HepG2 (cell line): ENCODE measurements around the gene RHOG.

Experiments used
- ARNT ChIP-seq: fragments of 450-650 bp; IDR thresholded peaks from 2 replicates; pipeline ENCODE4 v1.6.1; 2017
- CHD2 ChIP-seq: IDR thresholded peaks from 2 replicates; pipeline ENCODE4 v1.6.1; 2011; ENCODE audit warnings: low read depth, low read length, improper control_type of control experiment
- CTCF ChIP-seq: sonication (generic); formaldehyde crosslinking; IDR thresholded peaks from 2 replicates; pipeline ENCODE4 v1.5.0; 2020; ENCODE audit warnings: mild to moderate bottlenecking, missing genetic modification reagents, moderate library complexity
- EHMT2 ChIP-seq: fragments of 200-600 bp; sonication (generic); IDR thresholded peaks from 2 replicates; pipeline ENCODE4 v1.7.0; 2017; ENCODE audit warnings: antibody characterized with exemption, low read depth, low read length, borderline replicate concordance
- IRF1 ChIP-seq: sonication (generic); formaldehyde crosslinking; IDR thresholded peaks from 2 replicates; pipeline ENCODE4 v1.4.0; 2020; ENCODE audit warnings: low read depth, mild to moderate bottlenecking, missing genetic modification reagents
- POLR2A ChIP-seq, 2 experiments: IDR thresholded peaks; 2 replicates each; pipeline ENCODE4 v1.6.1; 2011; ENCODE audit warnings: low read depth in 2 of 2, low read length in 2 of 2, mild to moderate bottlenecking in 1 of 2, moderate library complexity in 1 of 2; ENCODE audit not compliant: insufficient read depth in 1 of 2
- POLR2AphosphoS5 ChIP-seq: IDR thresholded peaks from 2 replicates; pipeline ENCODE4 v1.6.1; 2012; ENCODE audit warnings: low read depth, low read length
- ZBTB7A ChIP-seq: sonication (generic); formaldehyde crosslinking; IDR thresholded peaks from 2 replicates; pipeline ENCODE4 v1.8.0; 2022; ENCODE audit warnings: mild to moderate bottlenecking, missing genetic modification reagents
- ZNF274 ChIP-seq: sonication (generic); formaldehyde crosslinking; IDR thresholded peaks from 2 replicates; pipeline ENCODE4 v1.5.1; 2020; ENCODE audit warnings: mild to moderate bottlenecking, missing genetic modification reagents

- TF ChIP-seq EHMT2 = no peak
- no peak for TF ChIP-seq ARNT
- no peak for TF ChIP-seq ZNF274
- TF ChIP-seq POLR2A (IDR thresholded peaks at IDR 0.05; ENCODE audit: insufficient read depth in 1 of 2, low read depth in 2 of 2, low read length in 2 of 2) = no peak
- TF ChIP-seq CTCF (CRISPR knock-in tag) = no peak
- no peak for TF ChIP-seq POLR2AphosphoS5
- no peak for TF ChIP-seq ZBTB7A (CRISPR knock-in tag)
- no peak for TF ChIP-seq CHD2
- no peak for TF ChIP-seq IRF1 (CRISPR knock-in tag)
Measured at GRCh38 chr11:3783611-3784010, 57.1 kb downstream of the RHOG start.
